Measurements from ENCODE around the gene SNAPC4. TPM values are rescaled to one million over a fixed set of nuclear protein-coding genes. Genes with fewer than 3 reads are reported as not detected.
"Not testable (repeated sequence)": the region's sequence is repeated elsewhere in the genome, so short reads cannot be mapped to it uniquely, and the experiment has no call there.

Gene SNAPC4
- total and polyA plus RNA-seq, 9 donors: 3.7 to 9.6 (median 8.7) TPM

DNA sequence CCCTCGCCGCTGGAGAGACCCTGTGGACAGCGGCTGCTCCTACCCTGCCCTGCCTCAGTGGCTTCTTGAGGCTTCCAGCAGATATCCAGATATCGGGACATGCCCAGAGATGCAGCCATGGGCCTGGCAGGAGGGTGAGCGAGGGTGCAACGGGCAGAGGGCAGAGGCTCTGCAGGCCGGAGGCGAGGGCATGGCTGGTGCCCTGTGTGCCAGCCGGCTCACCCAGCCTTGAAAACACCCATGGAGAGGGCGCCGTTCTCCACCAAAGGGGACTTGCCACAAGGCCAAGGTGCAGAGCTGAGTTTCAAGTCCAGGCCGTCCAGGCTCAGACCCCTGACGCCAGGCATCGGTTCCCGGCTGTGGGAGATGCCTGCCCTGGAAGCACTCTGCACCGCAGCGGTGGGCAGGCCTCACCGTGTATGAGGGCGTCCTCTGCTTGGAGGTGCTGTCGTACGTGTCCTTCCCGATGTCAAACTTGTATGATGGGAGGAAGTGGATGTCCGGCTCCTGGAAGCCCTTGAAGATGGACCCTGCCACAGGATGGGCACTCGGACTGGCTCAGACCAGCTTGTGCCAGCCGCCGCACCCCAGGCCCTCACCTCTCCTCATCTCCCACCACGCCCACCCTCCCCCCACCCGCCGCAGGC lies 30.7 kb upstream of the SNAPC4 start:
- Histone ChIP-seq H3K36me3 (no peaks in the 10 kb centered on the region), H3K4me1 (ENCODE audit: insufficient read depth) (no peaks in the 10 kb centered on the region), H3K9me3 (no peaks in the 10 kb centered on the region), H3K27me3 (no peaks in the 10 kb centered on the region), H3K4me3 (no peak overlapping the region), H3K27ac (no peak overlapping the region)
- WGBS, 3 donors: 89 to 93% (median 92%) methylated on average over 29 of the region's 29 CpGs
- intact Hi-C loops (cut with DNase I): no loop called here
- TF ChIP-seq EP300 (IDR thresholded peaks at IDR 0.05) (no peak), POLR2A (IDR thresholded peaks at IDR 0.05) (no peak)
- TF ChIP-seq, protein P1, sequence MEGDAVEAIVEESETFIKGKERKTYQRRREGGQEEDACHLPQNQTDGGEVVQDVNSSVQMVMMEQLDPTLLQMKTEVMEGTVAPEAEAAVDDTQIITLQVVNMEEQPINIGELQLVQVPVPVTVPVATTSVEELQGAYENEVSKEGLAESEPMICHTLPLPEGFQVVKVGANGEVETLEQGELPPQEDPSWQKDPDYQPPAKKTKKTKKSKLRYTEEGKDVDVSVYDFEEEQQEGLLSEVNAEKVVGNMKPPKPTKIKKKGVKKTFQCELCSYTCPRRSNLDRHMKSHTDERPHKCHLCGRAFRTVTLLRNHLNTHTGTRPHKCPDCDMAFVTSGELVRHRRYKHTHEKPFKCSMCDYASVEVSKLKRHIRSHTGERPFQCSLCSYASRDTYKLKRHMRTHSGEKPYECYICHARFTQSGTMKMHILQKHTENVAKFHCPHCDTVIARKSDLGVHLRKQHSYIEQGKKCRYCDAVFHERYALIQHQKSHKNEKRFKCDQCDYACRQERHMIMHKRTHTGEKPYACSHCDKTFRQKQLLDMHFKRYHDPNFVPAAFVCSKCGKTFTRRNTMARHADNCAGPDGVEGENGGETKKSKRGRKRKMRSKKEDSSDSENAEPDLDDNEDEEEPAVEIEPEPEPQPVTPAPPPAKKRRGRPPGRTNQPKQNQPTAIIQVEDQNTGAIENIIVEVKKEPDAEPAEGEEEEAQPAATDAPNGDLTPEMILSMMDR (IDR thresholded peaks at IDR 0.05): no peak
- DNase-seq: no peak

DNA sequence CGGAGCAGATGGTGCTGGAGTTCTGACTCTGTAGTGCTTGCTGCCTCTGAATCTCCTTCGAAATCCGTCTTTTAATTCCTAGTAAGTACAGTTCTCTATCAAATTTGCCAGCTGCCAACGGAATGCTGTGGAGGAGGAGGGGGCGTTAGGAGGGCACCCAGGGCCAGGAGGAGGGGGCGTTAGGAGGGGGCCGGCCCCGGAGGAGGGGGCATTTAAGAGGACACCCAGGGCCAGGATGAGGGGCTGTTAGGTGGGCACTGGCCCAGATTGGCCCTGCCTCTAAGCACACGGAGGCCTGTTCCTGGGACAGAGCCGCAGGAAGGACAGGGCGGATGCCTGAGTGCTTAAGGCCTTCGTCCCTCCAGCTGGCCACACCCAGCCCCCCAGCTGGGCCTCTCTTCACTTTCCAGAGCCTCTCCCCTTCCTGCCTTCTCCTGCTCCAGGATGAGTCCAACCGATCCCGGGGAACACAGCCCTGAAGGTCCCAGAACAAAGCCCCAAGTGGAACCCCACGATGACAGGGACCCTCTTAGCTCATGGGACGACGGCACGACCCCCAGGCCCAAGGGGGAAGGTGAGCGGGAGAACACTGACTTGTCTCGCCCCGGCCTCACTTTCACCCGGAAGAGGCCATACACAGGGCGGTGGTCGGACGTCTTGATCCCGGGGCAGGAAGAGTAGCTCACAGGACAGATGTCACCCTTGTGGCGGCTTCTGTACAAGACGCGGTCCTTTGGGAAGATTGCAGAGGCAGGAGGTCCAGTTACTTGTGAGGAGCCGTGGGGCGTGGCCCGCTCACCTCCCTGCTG lies 29.9 kb upstream of the SNAPC4 start:
- Histone ChIP-seq H3K27ac (no peak overlapping the region), H3K4me1 (ENCODE audit: insufficient read depth) (no peaks in the 10 kb centered on the region), H3K9me3 (no peaks in the 10 kb centered on the region), H3K27me3 (no peaks in the 10 kb centered on the region), H3K36me3 (no peaks in the 10 kb centered on the region), H3K4me3 (no peak overlapping the region)
- WGBS, 3 donors: 68 to 76% (median 76%) methylated on average over 32 of the region's 32 CpGs
- no peak for DNase-seq
- TF ChIP-seq EP300 (IDR thresholded peaks at IDR 0.05) (no peak), POLR2A (IDR thresholded peaks at IDR 0.05) (no peak)
- TF ChIP-seq, protein P1 (IDR thresholded peaks at IDR 0.05): no peak
- intact Hi-C loops (cut with DNase I): no loop called here

DNA sequence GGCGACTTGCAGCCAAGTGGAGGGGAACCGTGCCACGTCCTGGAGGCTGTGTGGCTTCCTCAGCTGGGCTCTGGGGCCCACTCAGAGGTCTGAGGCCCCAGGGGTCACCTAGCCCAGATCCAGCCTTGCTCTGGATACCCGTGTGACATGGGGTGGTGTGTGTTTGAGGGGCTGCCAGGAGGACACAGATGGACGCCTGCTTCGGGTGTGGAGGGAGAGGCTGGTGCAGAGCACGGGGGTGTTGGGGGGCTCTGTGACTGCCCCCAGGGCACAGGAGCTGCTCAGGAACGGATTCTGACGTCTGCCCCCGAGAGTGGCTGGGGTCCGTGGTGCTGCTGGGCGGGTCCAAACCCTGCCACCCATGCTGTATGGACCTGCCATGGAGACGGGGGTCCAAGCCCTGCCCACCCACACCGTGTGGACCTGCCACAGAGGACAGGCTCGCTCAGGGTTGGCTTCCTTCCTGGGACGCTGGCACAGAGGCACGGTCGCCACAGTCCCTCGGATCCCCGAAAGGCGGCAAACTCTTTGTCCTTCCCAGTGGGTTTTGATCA lies 29.2 kb upstream of the SNAPC4 start:
- no peak overlapping the region for H3K4me3 ChIP-seq
- WGBS, 3 donors: 78 to 82% (median 81%) methylated on average over 21 of the region's 21 CpGs
- intact Hi-C loops (cut with DNase I): no loop called here
- H3K27me3 ChIP-seq: no peaks in the 10 kb centered on the region
- TF ChIP-seq, protein P1 (IDR thresholded peaks at IDR 0.05): no peak
- no peak for TF ChIP-seq EP300 (IDR thresholded peaks at IDR 0.05)
- no peak for TF ChIP-seq POLR2A (IDR thresholded peaks at IDR 0.05)
- no peaks in the 10 kb centered on the region for H3K4me1 ChIP-seq (ENCODE audit: insufficient read depth)
- no peak overlapping the region for H3K27ac ChIP-seq
- H3K36me3 ChIP-seq: no peaks in the 10 kb centered on the region
- H3K9me3 ChIP-seq: no peaks in the 10 kb centered on the region
- DNase-seq: no peak

DNA sequence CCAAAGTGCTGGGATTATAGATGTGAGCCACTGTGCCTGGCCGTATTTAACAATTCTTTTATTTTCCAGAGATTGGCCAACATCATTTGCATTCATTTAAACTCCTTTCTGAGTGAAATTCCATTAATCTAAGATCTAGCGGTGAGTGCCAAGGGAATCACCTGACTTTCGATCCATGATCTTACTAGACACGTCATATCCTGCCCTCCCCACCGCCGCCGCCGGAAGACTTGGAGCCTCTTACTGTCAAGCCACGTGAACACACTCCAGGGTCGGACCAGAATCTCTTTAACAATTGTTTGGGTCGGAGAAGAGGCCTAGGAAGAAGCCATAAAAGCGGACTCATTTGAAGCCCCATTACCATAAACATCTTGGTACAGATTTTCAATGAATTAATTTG lies 26.8 kb upstream of the SNAPC4 start:
- H3K27me3 ChIP-seq: no peaks in the 10 kb centered on the region
- H3K36me3 ChIP-seq: no peaks in the 10 kb centered on the region
- no peak for DNase-seq
- H3K4me3 ChIP-seq: no peak overlapping the region
- no peak overlapping the region for H3K27ac ChIP-seq
- 80 to 85% (median 81%) methylated on average over 12 of the region's 12 CpGs for WGBS, 3 donors
- no peaks in the 10 kb centered on the region for H3K9me3 ChIP-seq
- intact Hi-C loops (cut with DNase I): no loop called here
- no peaks in the 10 kb centered on the region for H3K4me1 ChIP-seq (ENCODE audit: insufficient read depth)
- TF ChIP-seq POLR2A (IDR thresholded peaks at IDR 0.05): no peak
- TF ChIP-seq, protein P1 (IDR thresholded peaks at IDR 0.05): no peak
- no peak for TF ChIP-seq EP300 (IDR thresholded peaks at IDR 0.05)

DNA sequence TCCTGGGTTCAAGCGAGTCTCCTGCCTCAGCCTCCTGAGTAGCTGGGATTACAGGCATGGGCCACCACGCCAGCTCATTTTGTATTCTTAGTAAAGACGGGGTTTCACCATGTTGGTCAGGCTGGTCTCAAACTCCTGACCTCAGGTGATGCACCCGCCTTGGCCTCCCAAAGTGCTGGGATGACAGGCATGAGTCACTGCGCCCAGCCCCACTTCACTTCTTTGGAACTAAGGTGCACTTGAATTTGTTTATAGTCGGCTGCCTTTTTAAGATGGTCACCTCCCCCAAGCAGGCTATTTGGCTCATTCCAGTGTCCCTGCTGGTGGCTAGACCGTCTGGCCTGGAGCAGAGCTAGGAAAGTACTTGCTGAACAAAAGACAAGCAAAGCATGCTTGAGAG lies 25.4 kb upstream of the SNAPC4 start:
- intact Hi-C loops (cut with DNase I); H3K9me3 ChIP-seq; H3K4me3 ChIP-seq; DNase-seq; H3K4me1 ChIP-seq (ENCODE audit: insufficient read depth); H3K36me3 ChIP-seq; H3K27me3 ChIP-seq; H3K27ac ChIP-seq: not testable (repeated sequence)
- WGBS, 3 donors: 75 to 78% (median 77%) methylated on average over 7 of the region's 7 CpGs

Measured in ovary (tissue), 9 donors.